ENCODE measurements around the gene MSH5. TPM values are rescaled to one million over a fixed set of nuclear protein-coding genes. Genes with fewer than 3 reads are reported as not detected.

Gene MSH5
- total and polyA plus RNA-seq, 4 experiments from 2014 or later: 0.95 to 12.1 (median 7.3) TPM

DNA sequence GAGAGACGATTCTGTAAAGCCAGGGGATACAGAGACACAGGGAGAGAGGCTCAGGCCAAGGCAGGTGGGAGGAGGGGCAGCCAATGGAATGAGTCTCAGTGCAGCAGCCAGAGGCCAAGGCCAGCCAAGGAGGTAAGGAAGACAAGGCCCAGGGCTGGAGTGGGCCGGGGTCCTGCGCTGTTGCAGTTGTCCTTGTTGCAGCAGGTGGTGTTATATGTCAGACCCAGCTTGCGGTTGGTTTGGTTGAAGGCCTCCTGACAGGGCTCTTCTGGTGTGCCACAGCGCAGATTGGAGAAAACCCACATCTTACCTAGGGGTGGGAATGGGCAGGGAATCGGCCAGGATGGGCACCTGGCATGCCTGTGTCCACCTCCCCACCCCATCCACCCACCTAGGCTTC lies 20.8 kb upstream of the MSH5 start:
- Histone ChIP-seq H3K4me3 (ENCODE audit: low read length in 2 of 2) (no peak overlapping the region), H3K36me3 (ENCODE audit: insufficient read depth, low read length) (no peaks in the 10 kb centered on the region), H3K27ac (ENCODE audit: low read depth, low read length) (no peak overlapping the region), H3K27me3 (ENCODE audit: insufficient read depth, low read length) (no peaks in the 10 kb centered on the region), H3K9me3 (ENCODE audit: control insufficient read depth in 1 of 2, low read length in 2 of 2) (no peaks in the 10 kb centered on the region), H3K4me1 (ENCODE audit: insufficient read depth, low read length) (no peaks in the 10 kb centered on the region)
- H3K9me3 Mint-ChIP-seq: no peaks in the 10 kb centered on the region
- DNase-seq: no peak
- CTCF ChIA-PET (ENCODE audit: partially characterized antibody): interaction anchor here (1.7 kb wide), 1 partner anchor 51 kb away, joined by 5 read pairs; no protein-coding TSS in a partner anchor
- no peaks in the 10 kb centered on the region for H3K36me3 Mint-ChIP-seq
- H3K27ac Mint-ChIP-seq: no peak overlapping the region
- peaks cover 0 to 5% (median 2%) of the 10 kb centered on the region in 4 donors for H3K4me1 Mint-ChIP-seq
- peaks cover 0 to 2% of the 10 kb centered on the region in 2 donors for H3K27me3 Mint-ChIP-seq
- POLR2A ChIA-PET (ENCODE audit: partially characterized antibody): no interaction called here
- intact Hi-C loops (cut with micrococcal nuclease): no loop called here
- H3K4me3 Mint-ChIP-seq: no peak overlapping the region

DNA sequence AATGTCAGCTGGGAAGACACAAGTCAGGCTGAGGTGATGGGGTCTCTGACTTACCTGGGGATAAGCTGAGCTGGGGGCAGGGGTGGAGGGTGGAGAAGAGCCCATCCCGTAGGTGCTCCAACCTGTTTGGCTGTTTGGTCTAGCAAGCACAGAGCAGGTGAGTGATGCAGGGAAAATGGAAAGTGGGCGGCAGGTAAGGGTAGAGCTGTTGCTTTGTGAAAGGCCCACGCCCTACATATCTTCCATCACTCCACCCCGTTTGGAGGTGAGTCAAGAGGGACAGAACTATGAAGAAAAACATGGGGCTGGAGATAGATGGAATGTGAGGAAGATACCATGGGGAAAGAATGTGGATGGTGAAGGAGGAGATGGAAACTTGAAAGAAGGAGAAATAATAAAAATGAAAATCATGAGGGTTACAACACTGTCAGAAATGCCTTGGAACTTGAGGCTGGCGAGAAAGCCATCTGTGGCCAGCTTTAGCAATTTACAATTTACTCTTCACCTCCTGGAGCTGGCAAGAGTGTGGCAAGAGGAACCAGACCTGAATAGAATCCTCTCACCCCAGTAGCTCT lies 19.5 kb upstream of the MSH5 start:
- Histone ChIP-seq H3K4me1 (ENCODE audit: insufficient read depth, low read length) (no peaks in the 10 kb centered on the region), H3K9me3 (ENCODE audit: control insufficient read depth in 1 of 2, low read length in 2 of 2) (no peaks in the 10 kb centered on the region), H3K36me3 (ENCODE audit: insufficient read depth, low read length) (no peaks in the 10 kb centered on the region), H3K27me3 (ENCODE audit: insufficient read depth, low read length) (no peaks in the 10 kb centered on the region), H3K27ac (ENCODE audit: low read depth, low read length) (no peak overlapping the region), H3K4me3 (ENCODE audit: low read length in 2 of 2) (no peak overlapping the region)
- Mint-ChIP-seq H3K27me3 (peaks cover 0 to 2% of the 10 kb centered on the region in 2 donors), H3K36me3 (no peaks in the 10 kb centered on the region), H3K9me3 (no peaks in the 10 kb centered on the region), H3K4me1 (peaks cover 0 to 5% (median under 1%) of the 10 kb centered on the region in 4 donors), H3K4me3 (no peak overlapping the region), H3K27ac (peak overlapping the region in 2 of 7 donors; percentile 24 to 71)
- CTCF ChIA-PET (ENCODE audit: partially characterized antibody): interaction anchor here (1.7 kb wide), 1 partner anchor 49 kb away, joined by 5 read pairs; no protein-coding TSS in a partner anchor
- POLR2A ChIA-PET (ENCODE audit: partially characterized antibody): interaction anchor here (0.6 to 1.2 kb wide), 2 partner anchors 18 to 101 kb away, joined by 3 to 6 read pairs; no protein-coding TSS in a partner anchor
- intact Hi-C loops (cut with micrococcal nuclease): no loop called here
- no peak for DNase-seq

DNA sequence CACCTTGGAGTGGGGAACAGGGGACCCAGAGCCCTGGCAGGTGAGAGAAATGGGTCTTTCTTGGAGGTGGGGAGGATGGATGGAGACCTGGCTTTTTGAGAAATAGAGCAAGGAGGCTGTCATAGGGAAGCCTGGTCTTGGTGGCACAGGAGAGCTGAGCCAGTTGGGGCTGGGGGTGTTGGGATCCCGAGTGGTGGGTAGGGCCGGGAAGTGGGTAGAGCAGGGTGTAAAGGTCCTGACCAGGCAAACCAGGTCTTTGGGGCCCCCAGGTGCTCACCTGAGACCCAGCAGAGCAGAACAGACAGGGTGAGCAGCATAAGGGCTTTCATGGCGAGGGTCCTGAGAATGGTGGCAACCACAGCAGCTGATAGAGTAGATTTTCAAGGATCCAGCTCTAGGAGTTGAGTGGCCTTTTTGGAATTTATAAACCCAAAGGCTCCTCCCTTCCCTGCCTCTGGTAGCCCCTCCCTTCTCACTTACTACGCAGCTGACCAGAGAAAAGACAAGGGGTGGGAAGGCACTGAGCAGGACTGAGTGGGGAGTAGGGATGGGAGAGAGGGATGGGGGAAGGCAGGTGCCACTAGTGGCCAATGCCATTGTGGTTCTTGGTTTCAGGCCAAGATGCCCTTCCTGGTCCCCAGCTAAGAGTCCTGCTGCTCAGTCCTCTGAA lies 18.3 kb upstream of the MSH5 start, which contains the start of gene LY6G6C:
Gene LY6G6C, minus strand, starts transcription at position 396 of the 670 bp plus-strand sequence. Its CDS starts 67 bp downstream, at position 329.
- Histone ChIP-seq H3K27ac (ENCODE audit: low read depth, low read length) (no peak within 1 kb of the TSS), H3K4me1 (ENCODE audit: insufficient read depth, low read length) (peaks cover 10% of the 10 kb centered on the region), H3K9me3 (ENCODE audit: control insufficient read depth in 1 of 2, low read length in 2 of 2) (no peaks in the 10 kb centered on the region), H3K27me3 (ENCODE audit: insufficient read depth, low read length) (no peaks in the 10 kb centered on the region), H3K4me3 (ENCODE audit: low read length in 2 of 2) (no peak within 1 kb of the TSS), H3K36me3 (ENCODE audit: insufficient read depth, low read length) (no peaks in the 10 kb centered on the region)
- ChIA-PET POLR2A (ENCODE audit: partially characterized antibody) (no interaction called here), CTCF (ENCODE audit: partially characterized antibody) (no interaction called here)
- Mint-ChIP-seq H3K4me3 (no peak within 1 kb of the TSS), H3K36me3 (peaks cover 0 to 4% of the 10 kb centered on the region in 2 donors), H3K27ac (peak within 1 kb of the TSS in 1 of 7 donors; percentile 74), H3K27me3 (peaks cover 0 to 2% of the 10 kb centered on the region in 2 donors), H3K4me1 (peaks cover 4 to 15% (median 9%) of the 10 kb centered on the region in 4 donors), H3K9me3 (no peaks in the 10 kb centered on the region)
- DNase-seq: no peak
- intact Hi-C loops (cut with micrococcal nuclease): no loop called here

DNA sequence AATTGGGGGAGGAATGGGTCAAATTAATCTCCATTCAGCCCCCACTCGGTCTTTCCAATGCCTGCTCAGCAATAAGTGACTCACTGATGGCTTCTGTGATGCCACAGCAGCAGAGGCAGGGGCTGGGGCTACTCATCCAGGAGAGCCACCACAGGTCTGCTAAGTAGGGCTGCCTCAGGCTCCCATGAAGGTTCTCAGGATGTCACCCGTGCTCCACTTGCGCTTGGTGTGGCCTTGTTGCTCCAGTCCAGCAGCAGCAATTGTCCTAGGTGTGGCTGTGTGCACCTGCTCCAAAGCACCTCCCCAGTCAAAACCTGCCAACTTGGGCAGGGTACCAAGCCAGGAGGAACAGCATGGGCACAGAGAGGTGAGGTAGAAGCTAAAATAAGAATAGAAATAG lies 17.6 kb upstream of the MSH5 start:
- Histone ChIP-seq H3K36me3 (ENCODE audit: insufficient read depth, low read length) (no peaks in the 10 kb centered on the region), H3K9me3 (ENCODE audit: control insufficient read depth in 1 of 2, low read length in 2 of 2) (no peaks in the 10 kb centered on the region), H3K4me3 (ENCODE audit: low read length in 2 of 2) (no peak overlapping the region), H3K4me1 (ENCODE audit: insufficient read depth, low read length) (peaks cover 16% of the 10 kb centered on the region), H3K27ac (ENCODE audit: low read depth, low read length) (no peak overlapping the region), H3K27me3 (ENCODE audit: insufficient read depth, low read length) (no peaks in the 10 kb centered on the region)
- no peak overlapping the region for H3K4me3 Mint-ChIP-seq
- H3K4me1 Mint-ChIP-seq: peaks cover 6 to 22% (median 13%) of the 10 kb centered on the region in 4 donors
- H3K9me3 Mint-ChIP-seq: no peaks in the 10 kb centered on the region
- H3K36me3 Mint-ChIP-seq: peaks cover 0 to 4% of the 10 kb centered on the region in 2 donors
- peaks cover 0 to 2% of the 10 kb centered on the region in 2 donors for H3K27me3 Mint-ChIP-seq
- ChIA-PET CTCF (ENCODE audit: partially characterized antibody) (interaction anchor here (1.1 to 1.6 kb wide), 2 partner anchors 48 to 108 kb away, joined by 3 to 4 read pairs; no protein-coding TSS in a partner anchor), POLR2A (ENCODE audit: partially characterized antibody) (interaction anchor here (1.0 kb wide), 1 partner anchor 92 kb away, joined by 4 read pairs; no protein-coding TSS in a partner anchor)
- DNase-seq: no peak
- H3K27ac Mint-ChIP-seq: no peak overlapping the region
- intact Hi-C loops (cut with micrococcal nuclease): no loop called here

DNA sequence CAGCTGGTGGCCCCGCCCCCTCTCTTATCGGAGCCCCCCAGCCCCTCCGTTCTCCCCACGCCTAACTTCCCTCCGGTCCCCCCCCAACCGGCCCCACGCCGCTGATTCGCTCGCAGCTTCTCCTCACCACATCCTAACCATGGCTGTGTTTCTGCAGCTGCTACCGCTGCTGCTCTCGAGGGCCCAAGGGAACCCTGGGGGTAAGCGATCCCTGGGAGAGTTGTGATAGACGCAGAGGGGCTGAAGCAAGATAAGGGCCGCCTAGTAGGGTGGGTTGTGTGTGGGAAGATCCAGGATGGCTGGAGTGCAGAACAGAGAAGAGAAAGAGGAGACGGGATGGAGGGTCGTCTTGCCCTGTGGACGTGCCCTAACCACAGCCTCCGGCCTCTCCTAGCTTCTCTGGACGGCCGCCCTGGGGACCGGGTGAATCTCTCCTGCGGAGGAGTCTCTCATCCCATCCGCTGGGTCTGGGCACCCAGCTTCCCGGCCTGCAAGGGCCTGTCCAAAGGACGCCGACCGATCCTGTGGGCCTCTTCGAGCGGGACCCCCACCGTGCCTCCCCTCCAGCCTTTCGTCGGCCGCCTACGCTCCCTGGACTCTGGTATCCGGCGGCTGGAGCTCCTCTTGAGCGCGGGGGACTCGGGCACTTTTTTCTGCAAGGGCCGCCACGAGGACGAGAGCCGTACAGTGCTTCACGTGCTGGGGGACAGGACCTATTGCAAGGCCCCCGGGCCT lies 16.4 kb upstream of the MSH5 start, which contains the start of gene MPIG6B:
Gene MPIG6B, plus strand, starts transcription at position 129 of the 735 bp plus-strand sequence. Its CDS starts 11 bp downstream, at position 140.
- H3K27me3 ChIP-seq (ENCODE audit: insufficient read depth, low read length): no peaks in the 10 kb centered on the region
- ChIA-PET POLR2A (ENCODE audit: partially characterized antibody) (interaction anchor here (1.0 kb wide), 1 partner anchor 91 kb away, joined by 4 read pairs; no protein-coding TSS in a partner anchor), CTCF (ENCODE audit: partially characterized antibody) (interaction anchor here (1.1 to 1.6 kb wide), 4 partner anchors 9 to 107 kb away, joined by 3 to 4 read pairs (median 3); no protein-coding TSS in a partner anchor)
- no peak for DNase-seq
- peaks cover 11 to 34% (median 19%) of the 10 kb centered on the region in 4 donors for H3K4me1 Mint-ChIP-seq
- peaks cover 0 to 4% of the 10 kb centered on the region in 2 donors for H3K36me3 Mint-ChIP-seq
- peaks cover 27% of the 10 kb centered on the region for H3K4me1 ChIP-seq (ENCODE audit: insufficient read depth, low read length)
- peak within 1 kb of the TSS in 1 of 7 donors; percentile 32 for H3K27ac Mint-ChIP-seq
- no peak within 1 kb of the TSS for H3K27ac ChIP-seq (ENCODE audit: low read depth, low read length)
- no peak within 1 kb of the TSS for H3K4me3 Mint-ChIP-seq
- H3K27me3 Mint-ChIP-seq: peaks cover 0 to 2% of the 10 kb centered on the region in 2 donors
- no peaks in the 10 kb centered on the region for H3K9me3 Mint-ChIP-seq
- H3K36me3 ChIP-seq (ENCODE audit: insufficient read depth, low read length): no peaks in the 10 kb centered on the region
- H3K9me3 ChIP-seq (ENCODE audit: control insufficient read depth in 1 of 2, low read length in 2 of 2): no peaks in the 10 kb centered on the region
- no peak within 1 kb of the TSS for H3K4me3 ChIP-seq (ENCODE audit: low read length in 2 of 2)
- intact Hi-C loops (cut with micrococcal nuclease): no loop called here

DNA sequence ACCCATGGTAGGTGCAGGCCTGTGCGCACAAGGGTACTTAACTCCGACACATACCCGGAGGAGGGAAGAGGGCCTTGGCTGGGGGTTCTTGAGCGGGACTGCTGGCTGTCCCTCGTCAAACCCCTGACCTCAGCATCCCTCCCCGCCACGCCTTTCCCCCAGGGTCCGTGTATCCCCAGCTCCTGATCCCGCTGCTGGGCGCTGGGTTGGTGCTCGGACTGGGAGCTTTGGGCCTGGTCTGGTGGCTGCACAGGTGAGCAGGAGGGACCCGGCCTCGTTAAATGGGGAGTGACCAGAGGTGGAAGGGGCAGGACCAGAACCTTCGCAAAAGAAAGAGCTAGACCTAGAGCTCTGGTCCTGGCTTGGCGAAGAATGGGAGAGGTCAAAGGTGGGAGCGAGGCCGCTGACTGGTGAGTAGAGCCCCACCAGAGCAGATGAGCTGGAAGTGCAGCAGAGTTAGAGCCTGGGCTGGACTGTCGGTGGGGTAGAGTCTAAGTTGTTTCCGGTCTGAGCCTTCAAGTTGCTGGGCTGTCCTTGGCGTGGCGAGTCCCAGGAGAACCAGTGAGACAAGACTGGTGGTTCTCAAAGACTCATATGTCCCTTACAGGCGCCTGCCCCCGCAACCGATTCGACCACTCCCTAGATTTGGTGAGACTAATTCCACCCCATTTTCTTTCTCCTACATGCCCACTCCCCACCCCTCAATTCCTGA lies 15.7 kb upstream of the MSH5 start:
- no peaks in the 10 kb centered on the region for H3K27me3 ChIP-seq (ENCODE audit: insufficient read depth, low read length)
- no peak overlapping the region for H3K27ac ChIP-seq (ENCODE audit: low read depth, low read length)
- ChIA-PET CTCF (ENCODE audit: partially characterized antibody) (interaction anchor here (1.0 to 1.6 kb wide), 2 partner anchors 72 to 106 kb away, joined by 3 to 4 read pairs; partner anchors contain the start of gene VARS1), POLR2A (ENCODE audit: partially characterized antibody) (interaction anchor here (1.0 to 7.6 kb wide), 2 partner anchors 14 to 93 kb away, joined by 3 to 77 read pairs; partner anchors contain the start of genes CLIC1 and MSH5)
- Mint-ChIP-seq H3K36me3 (peaks cover 0 to 4% of the 10 kb centered on the region in 2 donors), H3K9me3 (no peaks in the 10 kb centered on the region), H3K4me1 (peaks cover 12 to 41% (median 21%) of the 10 kb centered on the region in 4 donors), H3K27ac (peak overlapping the region in 2 of 7 donors; percentile 32 to 65), H3K27me3 (peaks cover 0 to 2% of the 10 kb centered on the region in 2 donors), H3K4me3 (no peak overlapping the region)
- DNase-seq: no peak
- H3K9me3 ChIP-seq (ENCODE audit: control insufficient read depth in 1 of 2, low read length in 2 of 2): no peaks in the 10 kb centered on the region
- H3K4me3 ChIP-seq (ENCODE audit: low read length in 2 of 2): no peak overlapping the region
- peaks cover 34% of the 10 kb centered on the region for H3K4me1 ChIP-seq (ENCODE audit: insufficient read depth, low read length)
- intact Hi-C loops (cut with micrococcal nuclease): no loop called here
- no peaks in the 10 kb centered on the region for H3K36me3 ChIP-seq (ENCODE audit: insufficient read depth, low read length)
